Smooth muscle cell (in vitro differentiated cells): ENCODE data around the gene WDR76. TPM values are rescaled to one million over a fixed set of nuclear protein-coding genes. Genes with fewer than 3 reads are reported as not detected.
A peak's percentile ranks its signal among the peaks of the same experiment; 100 is the strongest.

Source experiments
- DNase-seq: peaks from one replicate; lab custom pipeline; 2025; ENCODE audit not compliant: unreplicated experiment; lab: John Stamatoyannopoulos, UW
- H2AFZ ChIP-seq: fragments of 200-600 bp; sonication (generic); 2 replicates; pipeline ENCODE4 v1.6.0; 2016; ENCODE audit warnings: antibody characterized with exemption, low read depth, mild to moderate bottlenecking
- H3F3A ChIP-seq: fragments of 200-600 bp; sonication (generic); 2 replicates; pipeline ENCODE4 v1.6.0; 2017; ENCODE audit warnings: antibody characterized with exemption, low read depth
- H3K27ac ChIP-seq: fragments of 200-600 bp; sonication (generic); 2 replicates; pipeline ENCODE4 v1.5.1; 2016; ENCODE audit warnings: low read depth, mild to moderate bottlenecking
- H3K27me3 ChIP-seq: fragments of 200-600 bp; sonication (generic); 2 replicates; pipeline ENCODE4 v1.6.1; 2016; ENCODE audit warnings: low read depth, mild to moderate bottlenecking
- H3K36me3 ChIP-seq: fragments of 200-600 bp; sonication (generic); 2 replicates; pipeline ENCODE4 v1.5.1; 2016; ENCODE audit warnings: low read depth
- H3K4me1 ChIP-seq: fragments of 200-600 bp; sonication (generic); 2 replicates; pipeline ENCODE4 v1.5.1; 2016; ENCODE audit warnings: low read depth
- H3K4me2 ChIP-seq: fragments of 200-600 bp; sonication (generic); 2 replicates; pipeline ENCODE4 v1.6.0; 2016; ENCODE audit warnings: mild to moderate bottlenecking
- H3K4me3 ChIP-seq: fragments of 200-600 bp; sonication (generic); 2 replicates; pipeline ENCODE4 v1.5.1; 2016; ENCODE audit warnings: mild to moderate bottlenecking
- H3K79me2 ChIP-seq: fragments of 200-600 bp; sonication (generic); 2 replicates; pipeline ENCODE4 v1.6.0; 2016; ENCODE audit warnings: low read depth, mild to moderate bottlenecking
- H3K9ac ChIP-seq: fragments of 200-600 bp; sonication (generic); 2 replicates; pipeline ENCODE4 v1.6.0; 2016; ENCODE audit warnings: low read depth
- H3K9me3 ChIP-seq: fragments of 200-600 bp; sonication (generic); replicated peaks from 2 replicates; pipeline ENCODE4 v1.5.1; 2016; ENCODE audit warnings: low read depth
- H4K20me1 ChIP-seq: fragments of 200-600 bp; sonication (generic); 2 replicates; pipeline ENCODE4 v1.6.0; 2016; ENCODE audit warnings: low read depth
- WGBS: methylation state at CpG from one replicate; pipeline ENCODE4 v1.1.7; 2016; ENCODE audit warnings: low lambda C conversion rate; 5-methylcytosine and 5-hydroxymethylcytosine counted together
- polyA plus RNA-seq: library from polyadenylated mRNA; unstranded; fragments of >200 nt; fragmentation: Nextera tagmentation; extraction: Ambion mirVana; gene quantifications from 2 replicates; pipeline ENCODE4 v1.2.1, GENCODE V29; 2016
- total RNA-seq: library from RNA; depleted of rRNA; stranded (reverse); fragments of >200 nt; gene quantifications from 2 replicates; pipeline ENCODE4 v1.2.3, GENCODE V29; 2014
- TF ChIP-seq, protein P1 (sequence below): fragments of 200-600 bp; sonication (generic); IDR thresholded peaks from 2 replicates; pipeline ENCODE4 v1.5.1; 2017; ENCODE audit warnings: borderline replicate concordance, mild to moderate bottlenecking, antibody characterized with exemption; ENCODE audit not compliant: insufficient read depth, poor library complexity, severe bottlenecking

The WDR76 gene
- total and polyA plus RNA-seq, 2 experiments from 2014 or later = 3.4 to 9.8 TPM

DNA sequence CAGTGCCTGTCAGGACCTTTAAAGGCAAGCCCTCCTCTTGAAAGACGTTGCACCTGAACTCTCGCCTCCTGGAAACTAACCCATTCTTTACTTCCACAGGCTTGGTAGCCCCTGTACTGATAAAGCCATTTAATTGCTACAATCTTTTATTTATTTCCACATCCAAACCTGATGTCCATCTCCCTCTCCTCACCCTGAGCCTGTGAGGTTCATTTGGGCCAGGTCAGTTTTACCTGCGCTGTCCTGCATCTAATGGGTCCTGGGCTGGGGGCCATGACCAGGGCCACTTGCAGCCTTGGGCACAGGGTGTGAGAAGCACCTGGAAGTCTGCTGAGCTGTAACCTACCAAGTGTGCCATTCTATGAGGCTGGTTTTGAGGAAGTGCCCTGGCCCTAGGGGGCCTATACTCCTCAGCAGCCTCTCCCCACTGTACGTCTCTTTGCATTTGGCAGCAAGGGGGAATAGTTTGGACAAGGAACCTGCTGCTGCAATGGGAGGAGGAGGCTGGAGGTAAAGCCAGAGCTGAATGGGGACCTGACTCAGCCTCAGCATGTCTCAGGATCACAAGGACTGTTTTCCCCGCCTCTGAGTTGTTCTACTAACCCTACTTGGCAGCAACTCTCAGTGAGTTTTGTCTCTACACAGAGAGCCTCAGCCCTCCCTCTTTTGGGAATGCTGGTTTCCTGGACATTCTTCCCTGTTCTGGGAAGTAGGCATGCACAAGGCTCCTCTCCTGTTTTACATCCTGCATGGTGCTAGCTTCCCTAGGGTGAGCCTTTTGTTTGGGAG is 53.8 kb downstream of the WDR76 start:
- peaks cover 13% of the 10 kb centered on the region for H3F3A ChIP-seq
- no peak overlapping the region for H3K9ac ChIP-seq
- H3K9me3 ChIP-seq = no peaks in the 10 kb centered on the region
- no peak for DNase-seq
- no peak overlapping the region for H3K4me3 ChIP-seq
- no peaks in the 10 kb centered on the region for H4K20me1 ChIP-seq
- TF ChIP-seq, protein P1, sequence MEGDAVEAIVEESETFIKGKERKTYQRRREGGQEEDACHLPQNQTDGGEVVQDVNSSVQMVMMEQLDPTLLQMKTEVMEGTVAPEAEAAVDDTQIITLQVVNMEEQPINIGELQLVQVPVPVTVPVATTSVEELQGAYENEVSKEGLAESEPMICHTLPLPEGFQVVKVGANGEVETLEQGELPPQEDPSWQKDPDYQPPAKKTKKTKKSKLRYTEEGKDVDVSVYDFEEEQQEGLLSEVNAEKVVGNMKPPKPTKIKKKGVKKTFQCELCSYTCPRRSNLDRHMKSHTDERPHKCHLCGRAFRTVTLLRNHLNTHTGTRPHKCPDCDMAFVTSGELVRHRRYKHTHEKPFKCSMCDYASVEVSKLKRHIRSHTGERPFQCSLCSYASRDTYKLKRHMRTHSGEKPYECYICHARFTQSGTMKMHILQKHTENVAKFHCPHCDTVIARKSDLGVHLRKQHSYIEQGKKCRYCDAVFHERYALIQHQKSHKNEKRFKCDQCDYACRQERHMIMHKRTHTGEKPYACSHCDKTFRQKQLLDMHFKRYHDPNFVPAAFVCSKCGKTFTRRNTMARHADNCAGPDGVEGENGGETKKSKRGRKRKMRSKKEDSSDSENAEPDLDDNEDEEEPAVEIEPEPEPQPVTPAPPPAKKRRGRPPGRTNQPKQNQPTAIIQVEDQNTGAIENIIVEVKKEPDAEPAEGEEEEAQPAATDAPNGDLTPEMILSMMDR = no peak
- H3K4me2 ChIP-seq = no peak overlapping the region
- H3K79me2 ChIP-seq = no peaks in the 10 kb centered on the region
- no peaks in the 10 kb centered on the region for H3K36me3 ChIP-seq
- no peaks in the 10 kb centered on the region for H3K27me3 ChIP-seq
- H2AFZ ChIP-seq = no peak overlapping the region
- 90% methylated on average over 5 of the region's 5 CpGs for WGBS
- peaks cover 7% of the 10 kb centered on the region for H3K4me1 ChIP-seq
- H3K27ac ChIP-seq = no peak overlapping the region

DNA sequence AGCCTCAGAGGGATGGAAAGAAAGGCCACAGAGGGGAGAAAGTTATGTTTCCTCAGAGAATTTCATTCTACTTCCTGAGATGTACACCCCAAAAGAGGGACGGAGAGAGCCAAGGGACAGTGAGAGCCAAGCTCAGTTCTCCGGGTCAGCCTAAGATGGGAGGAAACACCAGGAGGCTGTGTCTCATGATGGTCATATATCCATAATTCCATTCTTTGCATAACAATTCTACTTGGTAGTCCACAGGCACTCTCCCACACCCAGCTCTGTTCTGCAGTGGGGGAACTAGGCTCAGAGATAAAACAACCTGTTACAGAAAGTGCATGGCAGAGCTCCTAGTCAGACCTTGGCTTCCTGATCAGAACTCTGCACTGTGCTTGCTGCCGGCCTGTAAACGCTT is 54.4 kb downstream of the WDR76 start:
- no peak overlapping the region for H3K27ac ChIP-seq
- H3F3A ChIP-seq = peaks cover 13% of the 10 kb centered on the region
- TF ChIP-seq, protein P1 = no peak
- H3K79me2 ChIP-seq = no peaks in the 10 kb centered on the region
- no peak overlapping the region for H2AFZ ChIP-seq
- H3K36me3 ChIP-seq = no peaks in the 10 kb centered on the region
- no peaks in the 10 kb centered on the region for H3K27me3 ChIP-seq
- no peak for DNase-seq
- H3K4me2 ChIP-seq = no peak overlapping the region
- H3K4me3 ChIP-seq = no peak overlapping the region
- H3K9me3 ChIP-seq = no peaks in the 10 kb centered on the region
- H3K9ac ChIP-seq = no peak overlapping the region
- 98% methylated on average over 4 of the region's 4 CpGs for WGBS
- no peaks in the 10 kb centered on the region for H4K20me1 ChIP-seq
- peaks cover 7% of the 10 kb centered on the region for H3K4me1 ChIP-seq

DNA sequence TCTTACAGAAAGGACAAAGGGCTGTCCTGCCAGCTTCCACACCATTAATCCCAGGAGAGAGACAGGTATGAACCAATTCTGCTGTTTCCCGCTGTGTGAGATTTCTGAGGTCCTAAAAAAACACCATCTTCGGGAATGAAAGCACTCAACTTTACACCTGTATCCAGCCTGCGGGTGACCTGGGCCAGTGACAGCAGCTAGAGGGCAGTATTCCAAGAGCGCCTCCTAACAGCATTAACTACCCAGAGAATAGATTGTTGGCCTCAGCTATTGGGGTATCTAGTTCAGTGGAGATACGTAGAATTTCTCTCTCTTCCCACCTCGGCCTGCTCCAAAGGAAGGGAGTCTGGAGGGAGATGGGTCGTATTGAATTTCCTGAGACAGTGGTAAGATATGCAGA is 55.1 kb downstream of the WDR76 start:
- Histone ChIP-seq H3K79me2 (no peaks in the 10 kb centered on the region), H3K9ac (no peak overlapping the region), H3F3A (peaks cover 13% of the 10 kb centered on the region), H3K9me3 (no peaks in the 10 kb centered on the region), H2AFZ (no peak overlapping the region), H3K27me3 (no peaks in the 10 kb centered on the region), H3K4me3 (no peak overlapping the region), H4K20me1 (no peaks in the 10 kb centered on the region), H3K4me1 (peaks cover 7% of the 10 kb centered on the region), H3K4me2 (no peak overlapping the region), H3K36me3 (no peaks in the 10 kb centered on the region), H3K27ac (no peak overlapping the region)
- no peak for DNase-seq
- TF ChIP-seq, protein P1 = peak; percentile 38
- WGBS = 87% methylated on average over 7 of the region's 7 CpGs

DNA sequence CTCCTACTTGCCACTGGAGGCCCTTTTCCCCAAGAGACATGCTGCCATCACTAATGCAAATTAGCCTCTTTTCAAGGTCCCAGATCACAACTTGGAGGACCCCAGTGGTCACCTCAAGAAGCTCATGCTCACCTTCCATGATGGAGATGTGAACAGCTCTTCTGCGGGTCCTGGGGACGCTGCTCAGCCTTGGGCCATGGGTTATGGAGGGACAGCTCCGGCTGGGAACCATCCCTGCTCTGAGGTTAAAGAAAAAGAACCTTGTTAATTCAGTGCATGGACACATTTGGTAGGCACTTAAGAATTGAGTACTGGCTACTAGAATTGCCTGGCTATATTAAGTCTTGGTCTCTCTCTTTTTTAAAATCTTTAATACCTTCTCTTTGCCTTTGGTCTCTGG is 56.8 kb downstream of the WDR76 start:
- no peak for DNase-seq
- Histone ChIP-seq H3F3A (peaks cover 5% of the 10 kb centered on the region), H3K27ac (no peak overlapping the region), H3K4me3 (no peak overlapping the region), H3K9me3 (no peaks in the 10 kb centered on the region), H3K4me2 (no peak overlapping the region), H3K27me3 (no peaks in the 10 kb centered on the region), H3K36me3 (no peaks in the 10 kb centered on the region), H3K4me1 (peaks cover 7% of the 10 kb centered on the region), H4K20me1 (no peaks in the 10 kb centered on the region), H3K79me2 (no peaks in the 10 kb centered on the region), H2AFZ (no peak overlapping the region), H3K9ac (no peak overlapping the region)
- TF ChIP-seq, protein P1 = no peak
- WGBS = 97% methylated on average over 3 of the region's 3 CpGs
